ENCODE measurements around the gene NTMT2. TPM values are rescaled to one million over a fixed set of nuclear protein-coding genes. Genes with fewer than 3 reads are reported as not detected.
"Not testable (repeated sequence)": the region's sequence is repeated elsewhere in the genome, so short reads cannot be mapped to it uniquely, and the experiment has no call there.

The NTMT2 gene
- not detected for polyA plus RNA-seq (ENCODE audit: insufficient read length in 4 of 4)

- no peak for DNase-seq (ENCODE audit: low read depth in 4 of 4, low spot score in 3 of 4)
Measured at GRCh38 chr1:170145770-170146676, at the start of gene NTMT2. NTMT2 (plus strand) TSS chr1:170145959; CDS start chr1:170146108, 149 bp downstream.

GRCh38 chr1:170095976-170096748 is 49.6 kb upstream of the NTMT2 start:
- DNase-seq (ENCODE audit: low read depth in 4 of 4, low spot score in 3 of 4) = no peak

GRCh38 chr1:170096806-170097340 is 48.9 kb upstream of the NTMT2 start:
- no peak for DNase-seq (ENCODE audit: low read depth in 4 of 4, low spot score in 3 of 4)

GRCh38 chr1:170097449-170097948 is 48.3 kb upstream of the NTMT2 start:
- no peak for DNase-seq (ENCODE audit: low read depth in 4 of 4, low spot score in 3 of 4)

- not testable (repeated sequence) for DNase-seq (ENCODE audit: low read depth in 4 of 4, low spot score in 3 of 4)
Measured at GRCh38 chr1:170113140-170113539, 32.6 kb upstream of the NTMT2 start.

GRCh38 chr1:170114906-170115305 is 30.9 kb upstream of the NTMT2 start:
- DNase-seq (ENCODE audit: low read depth in 4 of 4, low spot score in 3 of 4) = no peak

GRCh38 chr1:170122366-170122765 is 23.4 kb upstream of the NTMT2 start:
- DNase-seq (ENCODE audit: low read depth in 4 of 4, low spot score in 3 of 4) = no peak

GRCh38 chr1:170125269-170125668 is 20.5 kb upstream of the NTMT2 start:
- DNase-seq (ENCODE audit: low read depth in 4 of 4, low spot score in 3 of 4) = no peak

- peak in 1 of 4 donors; percentile 8 for DNase-seq (ENCODE audit: low read depth in 4 of 4, low spot score in 3 of 4)
Measured at GRCh38 chr1:170126696-170127095, 19.1 kb upstream of the NTMT2 start.

- no peak for DNase-seq (ENCODE audit: low read depth in 4 of 4, low spot score in 3 of 4)
Measured at GRCh38 chr1:170131450-170131849, 14.3 kb upstream of the NTMT2 start.

GRCh38 chr1:170131984-170132383 is 13.8 kb upstream of the NTMT2 start:
- DNase-seq (ENCODE audit: low read depth in 4 of 4, low spot score in 3 of 4) = no peak

GRCh38 chr1:170133766-170134495 is 11.8 kb upstream of the NTMT2 start:
- no peak for DNase-seq (ENCODE audit: low read depth in 4 of 4, low spot score in 3 of 4)

GRCh38 chr1:170134521-170134920 is 11.2 kb upstream of the NTMT2 start:
- DNase-seq (ENCODE audit: low read depth in 4 of 4, low spot score in 3 of 4) = peak in 2 of 4 donors; percentile 12 to 23

- no peak for DNase-seq (ENCODE audit: low read depth in 4 of 4, low spot score in 3 of 4)
Measured at GRCh38 chr1:170140371-170140770, 5.4 kb upstream of the NTMT2 start.

- no peak for DNase-seq (ENCODE audit: low read depth in 4 of 4, low spot score in 3 of 4)
Measured at GRCh38 chr1:170145061-170145460, 698 bp upstream of the NTMT2 start.

GRCh38 chr1:170146720-170147263 is 1.0 kb downstream of the NTMT2 start:
- DNase-seq (ENCODE audit: low read depth in 4 of 4, low spot score in 3 of 4) = no peak

- no peak for DNase-seq (ENCODE audit: low read depth in 4 of 4, low spot score in 3 of 4)
Measured at GRCh38 chr1:170149241-170149640, 3.5 kb downstream of the NTMT2 start.

GRCh38 chr1:170150016-170150415 is 4.3 kb downstream of the NTMT2 start:
- DNase-seq (ENCODE audit: low read depth in 4 of 4, low spot score in 3 of 4) = no peak

- DNase-seq (ENCODE audit: low read depth in 4 of 4, low spot score in 3 of 4) = no peak
Measured at GRCh38 chr1:170150921-170151320, 5.2 kb downstream of the NTMT2 start.

GRCh38 chr1:170153417-170153816 is 7.7 kb downstream of the NTMT2 start:
- no peak for DNase-seq (ENCODE audit: low read depth in 4 of 4, low spot score in 3 of 4)

Data from right renal pelvis (tissue), 4 donors.